ENCODE results near the gene ATP8A2.
"Not testable (repeated sequence)": the region's sequence is repeated elsewhere in the genome, so short reads cannot be mapped to it uniquely, and the experiment has no call there.

The ATP8A2 gene

GRCh38 chr13:25502031-25502430 is 130.3 kb downstream of the ATP8A2 start:
- no peak overlapping the region for H3K27ac ChIP-seq
- H3K9me3 ChIP-seq: no peaks in the 10 kb centered on the region
- intact Hi-C loops (cut with DNase I; ENCODE audit: low total_unique reads): no loop called here
- no peaks in the 10 kb centered on the region for H3K36me3 ChIP-seq
- no peaks in the 10 kb centered on the region for H3K27me3 ChIP-seq
- no peaks in the 10 kb centered on the region for H3K4me1 ChIP-seq
- no peak overlapping the region for H3K4me3 ChIP-seq
- TF ChIP-seq CTCF (IDR thresholded peaks at IDR 0.05): no peak
- DNase-seq: no peak

GRCh38 chr13:25502551-25502950 is 130.8 kb downstream of the ATP8A2 start:
- H3K4me1 ChIP-seq: no peaks in the 10 kb centered on the region
- intact Hi-C loops (cut with DNase I; ENCODE audit: low total_unique reads): no loop called here
- no peak for DNase-seq
- H3K9me3 ChIP-seq: no peaks in the 10 kb centered on the region
- TF ChIP-seq CTCF (IDR thresholded peaks at IDR 0.05): no peak
- H3K27me3 ChIP-seq: no peaks in the 10 kb centered on the region
- H3K27ac ChIP-seq: no peak overlapping the region
- no peaks in the 10 kb centered on the region for H3K36me3 ChIP-seq
- H3K4me3 ChIP-seq: no peak overlapping the region

- H3K36me3 ChIP-seq: no peaks in the 10 kb centered on the region
- no peaks in the 10 kb centered on the region for H3K9me3 ChIP-seq
- no peaks in the 10 kb centered on the region for H3K27me3 ChIP-seq
- no peak overlapping the region for H3K27ac ChIP-seq
- no peaks in the 10 kb centered on the region for H3K4me1 ChIP-seq
- no peak for DNase-seq
- H3K4me3 ChIP-seq: no peak overlapping the region
- no peak for TF ChIP-seq CTCF (IDR thresholded peaks at IDR 0.05)
- intact Hi-C loops (cut with DNase I; ENCODE audit: low total_unique reads): no loop called here
Measured at GRCh38 chr13:25503856-25504255, 132.1 kb downstream of the ATP8A2 start.

DNA sequence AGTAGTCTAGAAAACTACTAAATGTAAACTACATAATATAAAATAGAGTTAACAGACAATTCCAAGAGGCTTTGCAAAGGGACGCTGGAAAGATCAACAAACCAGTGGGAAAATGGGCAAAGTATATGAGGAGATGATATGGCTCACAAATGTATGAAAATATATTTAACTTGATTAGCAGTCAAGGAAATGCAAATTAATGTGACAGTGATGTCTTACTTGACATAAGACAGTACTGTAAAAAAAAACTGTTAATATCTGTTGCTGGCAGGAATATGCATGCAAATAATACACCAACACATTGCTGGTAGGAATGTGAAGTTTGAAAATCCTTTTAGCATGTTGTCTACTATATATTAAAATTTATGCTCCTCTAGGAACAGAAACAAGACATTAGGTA is 136.1 kb downstream of the ATP8A2 start:
- Histone ChIP-seq H3K4me1 (no peaks in the 10 kb centered on the region), H3K4me3 (no peak overlapping the region), H3K27me3 (no peaks in the 10 kb centered on the region), H3K36me3 (no peaks in the 10 kb centered on the region), H3K27ac (no peak overlapping the region), H3K9me3 (peaks cover 0 to 8% (median 0%) of the 10 kb centered on the region in 3 donors)
- TF ChIP-seq CTCF (IDR thresholded peaks at IDR 0.05): no peak
- intact Hi-C loops (cut with DNase I; ENCODE audit: low total_unique reads): no loop called here
- no peak for DNase-seq

- intact Hi-C loops (cut with DNase I; ENCODE audit: low total_unique reads); H3K9me3 ChIP-seq; H3K36me3 ChIP-seq; H3K4me1 ChIP-seq; H3K27me3 ChIP-seq; DNase-seq; H3K27ac ChIP-seq; H3K4me3 ChIP-seq: not testable (repeated sequence)
Measured at GRCh38 chr13:25513060-25513459, 141.3 kb downstream of the ATP8A2 start.

GRCh38 chr13:25518441-25518840 is 146.7 kb downstream of the ATP8A2 start:
- no peak for TF ChIP-seq CTCF (IDR thresholded peaks at IDR 0.05)
- intact Hi-C loops (cut with DNase I; ENCODE audit: low total_unique reads): no loop called here
- Histone ChIP-seq H3K27me3 (no peaks in the 10 kb centered on the region), H3K36me3 (no peaks in the 10 kb centered on the region), H3K4me3 (no peak overlapping the region), H3K9me3 (no peaks in the 10 kb centered on the region), H3K4me1 (no peaks in the 10 kb centered on the region), H3K27ac (no peak overlapping the region)
- DNase-seq: no peak

Measured in tibial artery (tissue), 4 donors.